Measurements from ENCODE around the gene OR1S1. TPM values are rescaled to one million over a fixed set of nuclear protein-coding genes. Genes with fewer than 3 reads are reported as not detected.

Gene OR1S1
- total and polyA plus RNA-seq, 2 donors (not counting 3 experiments of a cell fraction or from before 2014, with no cell fraction given): not detected

- no peak overlapping the region for H3K4me2 ChIP-seq (ENCODE audit: insufficient read depth, low read length)
- no peaks in the 10 kb centered on the region for H3K36me3 ChIP-seq (ENCODE audit: control insufficient read depth in 2 of 2, extremely low read depth in 1 of 2, insufficient read depth in 2 of 2, low read length in 2 of 2)
- BruUV-seq (replicated peaks): no TSS peak
- no peak for FAIRE-seq
- CTCF ChIA-PET: no interaction called here
- no peaks in the 10 kb centered on the region for H3K9me1 ChIP-seq (replicated peaks; ENCODE audit: control insufficient read depth, extremely low read depth, insufficient read depth, low read length)
- intact Hi-C loops (cut with micrococcal nuclease): no loop called here
- no peak overlapping the region for H2AFZ ChIP-seq (ENCODE audit: low read depth, low read length)
- H4K20me1 ChIP-seq (replicated peaks; ENCODE audit: control insufficient read depth, extremely low read depth, insufficient read depth, low read length): no peaks in the 10 kb centered on the region
- no peaks in the 10 kb centered on the region for H3K79me2 ChIP-seq (ENCODE audit: control insufficient read depth, insufficient read depth, low read length)
- H3K27ac ChIP-seq (ENCODE audit: insufficient read depth, low read depth, low read length): no peak overlapping the region
- DNase-seq (ENCODE audit: low read depth, low spot score): no peak
- H3K4me1 ChIP-seq (ENCODE audit: control insufficient read depth, extremely low read depth, insufficient read depth, low read length): no peaks in the 10 kb centered on the region
- POLR2A ChIA-PET: no interaction called here
- TF ChIP-seq CTCF (IDR thresholded peaks at IDR 0.05; ENCODE audit: extremely low read depth in 1 of 2, insufficient read depth in 1 of 2, low read depth in 1 of 2, low read length in 2 of 2): no peak
- H3K4me3 ChIP-seq (replicated peaks in 1 of 3; ENCODE audit: insufficient read depth in 1 of 3, low read depth in 1 of 3, low read length in 3 of 3): no peak overlapping the region
- H3K9me3 ChIP-seq (replicated peaks; ENCODE audit: control insufficient read depth, insufficient read depth, low read length): no peaks in the 10 kb centered on the region
- no peaks in the 10 kb centered on the region for H3K27me3 ChIP-seq (ENCODE audit: control insufficient read depth in 2 of 2, insufficient read depth in 2 of 2, low read length in 2 of 2)
- dilution Hi-C loops (cut with MboI; ENCODE audit: extremely low pct_ligation_motif_present, low sequenced_read_pairs): no loop called here
- H3K9ac ChIP-seq (replicated peaks; ENCODE audit: extremely low read depth, insufficient read depth, low read length): no peak overlapping the region
Measured at GRCh38 chr11:58195939-58196338, 16.6 kb upstream of the OR1S1 start.

GRCh38 chr11:58199271-58199670 is 13.2 kb upstream of the OR1S1 start:
- Histone ChIP-seq H2AFZ (ENCODE audit: low read depth, low read length) (no peak overlapping the region), H3K4me1 (ENCODE audit: control insufficient read depth, extremely low read depth, insufficient read depth, low read length) (no peaks in the 10 kb centered on the region), H3K9ac (replicated peaks; ENCODE audit: extremely low read depth, insufficient read depth, low read length) (no peak overlapping the region), H3K9me3 (replicated peaks; ENCODE audit: control insufficient read depth, insufficient read depth, low read length) (no peaks in the 10 kb centered on the region), H3K4me2 (ENCODE audit: insufficient read depth, low read length) (no peak overlapping the region), H4K20me1 (replicated peaks; ENCODE audit: control insufficient read depth, extremely low read depth, insufficient read depth, low read length) (no peaks in the 10 kb centered on the region), H3K79me2 (ENCODE audit: control insufficient read depth, insufficient read depth, low read length) (no peaks in the 10 kb centered on the region), H3K9me1 (replicated peaks; ENCODE audit: control insufficient read depth, extremely low read depth, insufficient read depth, low read length) (no peaks in the 10 kb centered on the region), H3K36me3 (ENCODE audit: control insufficient read depth in 2 of 2, extremely low read depth in 1 of 2, insufficient read depth in 2 of 2, low read length in 2 of 2) (no peaks in the 10 kb centered on the region), H3K27me3 (ENCODE audit: control insufficient read depth in 2 of 2, insufficient read depth in 2 of 2, low read length in 2 of 2) (no peaks in the 10 kb centered on the region), H3K27ac (ENCODE audit: insufficient read depth, low read depth, low read length) (no peak overlapping the region), H3K4me3 (replicated peaks in 1 of 3; ENCODE audit: insufficient read depth in 1 of 3, low read depth in 1 of 3, low read length in 3 of 3) (no peak overlapping the region)
- dilution Hi-C loops (cut with MboI; ENCODE audit: extremely low pct_ligation_motif_present, low sequenced_read_pairs): no loop called here
- FAIRE-seq (no peak), DNase-seq (ENCODE audit: low read depth, low spot score) (no peak)
- BruUV-seq (replicated peaks): no TSS peak
- ChIA-PET CTCF (no interaction called here), POLR2A (no interaction called here)
- TF ChIP-seq EZH2 (IDR thresholded peaks at IDR 0.05; ENCODE audit: borderline replicate concordance, low read depth, low read length, severe bottlenecking) (no peak), JUN (IDR thresholded peaks at IDR 0.05; ENCODE audit: borderline replicate concordance, insufficient read depth, insufficient read length, low read depth) (no peak), MAX (IDR thresholded peaks at IDR 0.05; ENCODE audit: insufficient read depth, insufficient read length) (no peak), POLR2A (IDR thresholded peaks at IDR 0.05; ENCODE audit: low read depth, low read length) (no peak), MYC (IDR thresholded peaks at IDR 0.05; ENCODE audit: low read depth, low read length) (no peak), POLR2AphosphoS5 (IDR thresholded peaks at IDR 0.05; ENCODE audit: insufficient read depth, low read depth, low read length) (no peak), FOS (IDR thresholded peaks at IDR 0.05; ENCODE audit: borderline replicate concordance, insufficient read depth, low read length) (no peak), GATA2 (IDR thresholded peaks at IDR 0.05; ENCODE audit: insufficient read depth, insufficient read length, low read depth, low read length) (no peak), CTCF (IDR thresholded peaks at IDR 0.05; ENCODE audit: extremely low read depth in 1 of 2, insufficient read depth in 1 of 2, low read depth in 1 of 2, low read length in 2 of 2) (no peak)
- intact Hi-C loops (cut with micrococcal nuclease): no loop called here

All from endothelial cell of umbilical vein (primary cell).